IPS-18c (cell line): Measurements from ENCODE around the gene PIGH.

ENCODE experiments used
- H3K4me3 ChIP-seq: 2 replicates; pipeline ENCODE4 v1.7.0; 2013; ENCODE audit warnings: low read depth, mild to moderate bottlenecking, low read length, moderate library complexity; ENCODE audit not compliant: insufficient read depth
- H3K9me3 ChIP-seq: one replicate; pipeline ENCODE4 v1.6.1; 2013; ENCODE audit warnings: mild to moderate bottlenecking, low read length, moderate library complexity; ENCODE audit not compliant: control insufficient read depth, insufficient read depth

The PIGH gene

DNA sequence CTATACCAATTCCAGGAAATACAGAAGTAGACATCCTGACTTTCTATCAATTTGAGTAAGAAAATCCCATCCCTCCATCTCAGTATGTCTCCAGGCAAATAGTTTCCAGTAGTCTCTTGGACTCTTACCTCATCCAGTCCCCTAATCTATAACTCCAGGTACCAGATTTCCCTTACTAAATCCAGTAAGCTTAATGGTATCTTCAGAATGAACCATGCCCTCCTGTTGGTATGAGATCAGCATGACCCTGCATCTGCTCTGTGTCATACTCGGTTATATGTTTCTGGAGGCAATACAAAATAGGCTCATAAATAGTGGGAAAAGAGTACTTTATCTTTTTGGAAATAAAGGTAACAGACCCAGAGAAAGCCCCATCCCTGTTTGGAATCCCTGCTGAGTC is 18.4 kb downstream of the PIGH start:
- no peaks in the 10 kb centered on the region for H3K9me3 ChIP-seq
- no peak overlapping the region for H3K4me3 ChIP-seq

DNA sequence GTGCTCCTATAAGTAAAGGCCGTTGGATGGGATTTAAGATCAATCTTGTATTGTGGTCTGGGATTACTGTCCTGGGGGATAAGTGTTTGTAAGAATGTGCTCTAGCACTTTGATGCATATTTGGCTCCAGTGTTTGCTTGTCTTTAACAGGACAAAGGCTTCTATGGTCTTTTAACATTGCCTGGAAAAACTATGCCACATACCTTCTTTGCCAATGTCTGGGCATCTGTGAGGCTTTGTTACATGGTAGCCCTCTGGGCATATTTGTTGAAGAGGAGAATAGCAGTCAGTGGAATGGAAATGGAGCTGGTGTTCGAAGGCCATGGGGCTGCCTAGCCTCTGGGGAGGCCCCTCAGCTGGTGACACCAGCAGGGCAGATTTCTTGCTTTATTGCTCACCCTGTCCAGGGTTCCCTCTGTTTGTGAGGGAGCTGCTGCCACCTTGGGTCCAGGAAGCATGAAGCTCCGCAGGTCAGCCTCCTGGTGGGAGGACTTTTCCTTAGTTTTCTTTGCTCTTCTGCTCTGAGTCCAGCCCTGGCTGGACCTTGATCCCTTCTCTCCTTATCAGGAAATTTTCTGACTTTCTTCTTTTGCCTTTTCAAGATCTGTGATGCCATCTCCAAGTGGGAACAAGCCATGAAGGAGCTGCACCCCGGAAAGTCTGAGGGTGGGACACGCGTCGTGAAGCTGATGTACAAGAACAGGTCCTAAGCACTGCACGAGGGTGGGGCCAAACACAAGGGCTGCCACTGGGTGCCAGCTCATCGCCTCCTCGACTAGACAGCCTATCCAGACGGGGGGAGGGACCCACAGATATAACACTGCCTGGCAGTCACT is 19.5 kb downstream of the PIGH start:
- Histone ChIP-seq H3K4me3 (no peak overlapping the region), H3K9me3 (no peaks in the 10 kb centered on the region)

DNA sequence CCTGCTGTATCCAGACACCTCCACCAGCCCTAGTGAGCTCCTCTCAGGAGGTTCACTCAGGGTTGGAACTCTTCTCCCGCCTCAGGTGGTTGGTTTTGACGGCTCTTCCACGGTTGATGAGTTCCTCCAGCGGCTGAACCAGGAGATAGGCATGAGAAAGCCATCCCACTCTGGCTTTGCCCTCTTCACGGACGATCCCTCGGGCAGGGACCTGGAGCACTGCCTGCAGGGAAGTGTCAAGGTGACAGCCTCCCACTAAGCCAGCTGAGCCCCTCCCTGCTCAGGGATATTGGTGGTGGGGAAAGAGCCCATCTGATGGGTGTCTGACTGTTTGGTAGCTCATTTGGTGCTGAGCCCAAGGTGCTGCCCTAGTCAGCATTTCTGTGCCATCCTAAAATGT is 20.4 kb downstream of the PIGH start:
- H3K4me3 ChIP-seq = no peak overlapping the region
- H3K9me3 ChIP-seq = no peaks in the 10 kb centered on the region

GRCh38 chr14:67579040-67579439 is 21.0 kb downstream of the PIGH start:
- Histone ChIP-seq H3K9me3 (no peaks in the 10 kb centered on the region), H3K4me3 (no peak overlapping the region)

GRCh38 chr14:67577909-67578749 is 21.9 kb downstream of the PIGH start:
- no peak overlapping the region for H3K4me3 ChIP-seq
- H3K9me3 ChIP-seq = no peaks in the 10 kb centered on the region

DNA sequence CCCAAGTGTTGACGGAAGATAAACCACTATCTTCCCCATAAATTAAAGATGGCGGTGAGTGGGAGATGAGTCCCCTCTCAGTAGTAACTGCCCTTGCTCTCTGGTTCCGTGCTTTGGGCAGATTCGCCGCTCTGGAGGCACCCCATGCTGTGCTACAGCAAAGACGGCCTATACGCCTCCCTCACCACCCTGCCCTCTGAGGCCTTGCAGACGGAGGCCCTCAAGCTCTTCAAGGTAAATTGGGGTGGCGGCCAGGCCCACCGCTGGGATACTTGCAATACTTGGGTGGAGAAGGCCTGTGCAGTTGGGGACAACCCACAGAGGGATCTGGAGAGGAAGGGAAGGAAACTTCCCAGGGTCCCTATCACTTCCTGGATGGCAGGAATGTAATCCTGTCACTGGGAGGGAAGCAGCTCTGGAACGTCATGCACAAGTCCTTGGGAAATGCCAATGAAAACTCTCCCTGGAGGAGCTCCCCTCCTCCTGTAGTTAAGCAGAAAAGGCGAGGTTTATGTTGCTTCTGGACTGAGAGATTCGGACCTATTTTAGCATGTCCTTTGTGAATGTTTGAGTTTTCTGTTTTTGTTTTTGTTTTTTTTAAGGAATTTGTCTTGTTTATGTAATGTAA is 22.8 kb downstream of the PIGH start:
- Histone ChIP-seq H3K9me3 (no peaks in the 10 kb centered on the region), H3K4me3 (no peak overlapping the region)

DNA sequence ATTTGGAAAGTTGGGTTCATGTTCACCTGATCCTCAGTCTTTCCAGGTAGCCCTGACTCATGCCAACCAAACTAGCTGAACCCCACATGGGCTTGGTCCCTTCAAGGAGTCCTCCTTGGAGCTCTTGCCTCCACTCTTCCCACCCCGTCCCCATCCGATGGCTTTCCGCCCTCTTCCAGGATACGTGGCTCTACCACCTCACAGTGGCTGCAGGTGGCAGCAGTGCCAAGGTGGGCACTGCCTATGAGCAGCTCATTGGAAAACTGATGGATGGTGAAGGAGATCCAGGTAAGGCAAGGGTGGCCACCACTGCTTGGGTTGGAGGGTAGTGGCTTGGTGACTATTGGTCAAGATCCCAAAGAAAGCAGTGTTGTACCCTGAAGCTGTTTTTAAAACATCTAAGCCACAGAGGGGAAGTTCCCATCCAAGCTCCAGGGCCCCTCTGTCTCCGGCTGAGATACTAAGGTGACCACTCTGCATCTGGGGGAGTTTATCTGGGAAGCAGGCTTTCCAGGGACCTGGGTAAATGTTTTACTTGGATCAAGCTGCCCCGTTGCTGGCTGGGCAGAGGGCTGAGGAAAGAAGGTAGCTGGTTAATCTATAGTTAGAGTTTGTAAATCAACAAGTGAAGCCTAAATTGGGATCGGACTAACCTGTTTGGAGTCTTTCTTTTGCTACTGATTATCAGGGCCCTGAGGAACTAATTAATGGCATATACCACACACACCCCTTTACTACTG is 23.7 kb downstream of the PIGH start:
- peaks cover 3% of the 10 kb centered on the region for H3K9me3 ChIP-seq

GRCh38 chr14:67575684-67576083 is 24.4 kb downstream of the PIGH start:
- peaks cover 3% of the 10 kb centered on the region for H3K9me3 ChIP-seq
- H3K4me3 ChIP-seq = no peak overlapping the region

More for the DNA sequence above, 23.7 kb downstream of the PIGH start:
- no peak overlapping the region for H3K4me3 ChIP-seq

DNA sequence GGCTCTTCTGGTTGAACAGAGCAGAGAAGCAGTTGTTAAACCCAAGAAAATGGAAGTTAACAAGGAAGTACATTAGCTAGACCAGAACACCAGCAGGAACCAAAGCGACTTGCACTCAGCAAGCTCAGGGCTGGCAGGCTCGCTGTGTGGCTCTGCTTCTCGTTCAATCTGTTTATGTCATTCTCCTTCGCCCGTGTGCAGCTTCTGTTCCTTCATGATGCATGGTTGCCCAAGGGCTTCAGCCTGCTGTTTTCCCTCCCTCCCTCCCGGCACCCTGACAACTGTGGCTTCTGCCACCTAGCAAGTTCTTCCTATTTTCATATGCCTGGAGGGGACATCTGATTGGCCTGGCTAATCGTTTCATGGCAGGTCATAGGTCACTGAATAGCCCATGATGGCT is 25.3 kb downstream of the PIGH start:
- Histone ChIP-seq H3K4me3 (no peak overlapping the region), H3K9me3 (peaks cover 3% of the 10 kb centered on the region)

- H3K4me3 ChIP-seq = no peak overlapping the region
- H3K9me3 ChIP-seq = peaks cover 3% of the 10 kb centered on the region
These were observed 25.9 kb downstream of the PIGH start for GRCh38 chr14:67574156-67574555.

DNA sequence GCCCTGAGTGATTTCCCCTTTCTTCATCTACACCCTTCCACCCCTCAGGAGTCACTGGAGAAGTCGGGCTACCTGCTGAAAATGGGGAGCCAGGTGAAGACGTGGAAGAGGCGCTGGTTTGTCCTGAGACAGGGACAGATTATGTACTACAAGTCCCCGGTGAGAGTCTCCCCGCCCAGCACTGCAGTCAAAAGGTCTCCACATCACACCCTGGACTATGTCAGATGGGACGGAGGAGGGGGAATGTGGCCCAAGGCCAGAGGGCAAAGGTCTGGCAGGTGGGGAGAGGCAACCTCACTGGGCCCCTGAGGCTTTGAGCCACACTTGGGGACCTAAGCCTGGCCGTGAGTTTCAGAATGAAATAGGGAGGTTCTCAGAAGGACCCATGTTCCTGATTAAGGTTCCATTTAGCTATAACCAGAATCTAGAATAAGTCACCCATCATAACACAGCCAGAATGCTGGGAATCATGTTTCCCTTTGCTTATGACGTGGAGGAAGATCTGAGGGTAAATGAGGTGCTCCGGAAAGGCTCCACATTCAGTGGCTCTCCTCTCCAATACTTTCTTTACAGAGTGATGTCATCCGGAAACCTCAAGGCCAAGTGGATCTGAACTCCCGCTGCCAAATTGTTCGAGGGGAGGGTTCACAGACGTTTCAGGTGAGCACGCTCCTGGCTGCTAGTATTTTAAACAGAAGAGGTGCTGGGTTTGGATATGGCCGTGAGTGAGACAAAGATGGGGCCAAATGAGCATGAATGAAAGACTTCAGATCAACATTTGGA is 26.6 kb downstream of the PIGH start:
- no peak overlapping the region for H3K4me3 ChIP-seq
- H3K9me3 ChIP-seq = peaks cover 3% of the 10 kb centered on the region

GRCh38 chr14:67572608-67573007 is 27.5 kb downstream of the PIGH start:
- no peak overlapping the region for H3K4me3 ChIP-seq

GRCh38 chr14:67571991-67572323 is 28.1 kb downstream of the PIGH start:
- no peak overlapping the region for H3K4me3 ChIP-seq
- H3K9me3 ChIP-seq = peaks cover 3% of the 10 kb centered on the region

More at GRCh38 chr14:67572608-67573007, 27.5 kb downstream of the PIGH start:
- peaks cover 3% of the 10 kb centered on the region for H3K9me3 ChIP-seq

- Histone ChIP-seq H3K9me3 (peaks cover 3% of the 10 kb centered on the region), H3K4me3 (no peak overlapping the region)
These were observed 28.6 kb downstream of the PIGH start for GRCh38 chr14:67571275-67571990.

GRCh38 chr14:67570453-67570852 is 29.6 kb downstream of the PIGH start:
- no peak overlapping the region for H3K4me3 ChIP-seq
- H3K9me3 ChIP-seq = peaks cover 3% of the 10 kb centered on the region

- peaks cover 3% of the 10 kb centered on the region for H3K9me3 ChIP-seq
- no peak overlapping the region for H3K4me3 ChIP-seq
These were observed 30.3 kb downstream of the PIGH start for GRCh38 chr14:67569651-67570290.
